ENCODE data around the gene APEX1. TPM values are rescaled to one million over a fixed set of nuclear protein-coding genes. Genes with fewer than 3 reads are reported as not detected.

APEX1 gene
- total RNA-seq, 1 donor from 2014 or later: 433 TPM

- H3K27ac Mint-ChIP-seq (ENCODE audit: unreplicated experiment): no peak overlapping the region
- no peak for TF ChIP-seq CTCF (conservative IDR thresholded peaks at IDR 0.05)
- no peak for DNase-seq (ENCODE audit: low read depth, low spot score)
- H3K36me3 Mint-ChIP-seq (ENCODE audit: low read depth): no peaks in the 10 kb centered on the region
- peaks cover 4% of the 10 kb centered on the region for H3K4me1 Mint-ChIP-seq
- H3K27me3 Mint-ChIP-seq (ENCODE audit: low read depth): peaks cover 15% of the 10 kb centered on the region
- H3K9me3 Mint-ChIP-seq: no peaks in the 10 kb centered on the region
- H3K4me3 Mint-ChIP-seq: no peak overlapping the region
Observed at GRCh38 chr14:20485900-20486299, 30.9 kb downstream of the APEX1 start.

- H3K9me3 Mint-ChIP-seq: no peaks in the 10 kb centered on the region
- peaks cover 3% of the 10 kb centered on the region for H3K4me1 Mint-ChIP-seq
- no peak overlapping the region for H3K27ac Mint-ChIP-seq (ENCODE audit: unreplicated experiment)
Observed at GRCh38 chr14:20486684-20487395, 31.8 kb downstream of the APEX1 start.

GRCh38 chr14:20487396-20487725 is 32.3 kb downstream of the APEX1 start:
- no peaks in the 10 kb centered on the region for H3K9me3 Mint-ChIP-seq
- DNase-seq (ENCODE audit: low read depth, low spot score): no peak
- no peak for TF ChIP-seq CTCF (conservative IDR thresholded peaks at IDR 0.05)
- peaks cover 17% of the 10 kb centered on the region for H3K27me3 Mint-ChIP-seq (ENCODE audit: low read depth)
- H3K4me3 Mint-ChIP-seq: no peak overlapping the region
- H3K36me3 Mint-ChIP-seq (ENCODE audit: low read depth): no peaks in the 10 kb centered on the region
- H3K27ac Mint-ChIP-seq (ENCODE audit: unreplicated experiment): no peak overlapping the region
- no peaks in the 10 kb centered on the region for H3K4me1 Mint-ChIP-seq

More at GRCh38 chr14:20486684-20487395, 31.8 kb downstream of the APEX1 start:
- TF ChIP-seq CTCF (conservative IDR thresholded peaks at IDR 0.05): no peak
- Mint-ChIP-seq H3K27me3 (ENCODE audit: low read depth) (peaks cover 15% of the 10 kb centered on the region), H3K36me3 (ENCODE audit: low read depth) (no peaks in the 10 kb centered on the region), H3K4me3 (no peak overlapping the region)
- DNase-seq (ENCODE audit: low read depth, low spot score): no peak

- Mint-ChIP-seq H3K27ac (ENCODE audit: unreplicated experiment) (peak overlapping the region; percentile 24), H3K9me3 (no peaks in the 10 kb centered on the region), H3K4me1 (no peaks in the 10 kb centered on the region), H3K4me3 (no peak overlapping the region), H3K27me3 (ENCODE audit: low read depth) (peaks cover 23% of the 10 kb centered on the region), H3K36me3 (ENCODE audit: low read depth) (no peaks in the 10 kb centered on the region)
- no peak for TF ChIP-seq CTCF (conservative IDR thresholded peaks at IDR 0.05)
- no peak for DNase-seq (ENCODE audit: low read depth, low spot score)
Observed at GRCh38 chr14:20489093-20489994, 34.3 kb downstream of the APEX1 start.

- H3K27ac Mint-ChIP-seq (ENCODE audit: unreplicated experiment): no peak overlapping the region
- no peak overlapping the region for H3K4me3 Mint-ChIP-seq
- TF ChIP-seq CTCF (conservative IDR thresholded peaks at IDR 0.05): no peak
- H3K4me1 Mint-ChIP-seq: no peaks in the 10 kb centered on the region
- H3K9me3 Mint-ChIP-seq: no peaks in the 10 kb centered on the region
- DNase-seq (ENCODE audit: low read depth, low spot score): no peak
- H3K27me3 Mint-ChIP-seq (ENCODE audit: low read depth): peaks cover 30% of the 10 kb centered on the region
- no peaks in the 10 kb centered on the region for H3K36me3 Mint-ChIP-seq (ENCODE audit: low read depth)
Observed at GRCh38 chr14:20490563-20490962, 35.5 kb downstream of the APEX1 start.
